Neural cell (in vitro differentiated cells): ENCODE results near the gene PIK3IP1. TPM values are rescaled to one million over a fixed set of nuclear protein-coding genes. Genes with fewer than 3 reads are reported as not detected.

Experiments
- H2AFZ ChIP-seq: fragments of 200-600, 300-800 bp; sonication (generic), shearing (Covaris generic); 2 replicates; pipeline ENCODE4 v1.6.0; 2014; ENCODE audit warnings: low read depth, mild to moderate bottlenecking, antibody characterized with exemption, low read length, moderate library complexity
- H3F3A ChIP-seq: fragments of 200-600 bp; shearing (Covaris generic); 2 replicates; pipeline ENCODE4 v1.6.1; 2016; ENCODE audit warnings: mild to moderate bottlenecking, moderate library complexity, mixed read lengths, antibody characterized with exemption, low read length; ENCODE audit not compliant: insufficient read depth, poor library complexity, severe bottlenecking
- H3K27ac ChIP-seq: fragments of 200-600, 300-800 bp; sonication (generic), shearing (Covaris generic); 2 replicates; pipeline ENCODE4 v1.5.1; 2014; ENCODE audit warnings: mild to moderate bottlenecking, low read length, moderate library complexity
- H3K27me3 ChIP-seq: fragments of 300-800, 200-600 bp; sonication (generic), shearing (Covaris generic); 2 replicates; pipeline ENCODE4 v1.6.0; 2014; ENCODE audit warnings: mild to moderate bottlenecking, low read depth, low read length, moderate library complexity; ENCODE audit not compliant: insufficient read depth
- H3K36me3 ChIP-seq: fragments of 300-800, 200-600 bp; sonication (generic), shearing (Covaris generic); 2 replicates; pipeline ENCODE4 v1.5.1; 2014; ENCODE audit warnings: mild to moderate bottlenecking, antibody characterized with exemption, low read length, moderate library complexity; ENCODE audit not compliant: insufficient read depth
- H3K4me2 ChIP-seq: fragments of 300-800, 200-600 bp; sonication (generic), shearing (Covaris generic); 2 replicates; pipeline ENCODE4 v1.6.0; 2014; ENCODE audit warnings: mild to moderate bottlenecking, low read length
- H3K4me3 ChIP-seq: fragments of 300-800, 200-600 bp; sonication (generic), shearing (Covaris generic); 2 replicates; pipeline ENCODE4 v1.5.1; 2014; ENCODE audit warnings: mild to moderate bottlenecking, low read length, moderate library complexity
- H3K79me2 ChIP-seq: fragments of 200-600 bp; shearing (Covaris generic); replicated peaks from 2 replicates; pipeline ENCODE4 v1.6.0; 2014; ENCODE audit warnings: mild to moderate bottlenecking, low read length, moderate library complexity; ENCODE audit not compliant: insufficient read depth
- H3K9ac ChIP-seq: fragments of 300-800, 200-600 bp; sonication (generic), shearing (Covaris generic); 2 replicates; pipeline ENCODE4 v1.6.1; 2016; ENCODE audit warnings: mild to moderate bottlenecking, low read length, mixed read lengths
- H3K9me2 ChIP-seq: fragments of 200-600 bp; shearing (Covaris generic); 2 replicates; pipeline ENCODE4 v1.6.1; 2016; ENCODE audit warnings: mild to moderate bottlenecking, low read length, mixed read lengths; ENCODE audit not compliant: insufficient read depth
- H3K9me3 ChIP-seq: fragments of 200-600, 300-800 bp; sonication (generic), shearing (Covaris generic); 2 replicates; pipeline ENCODE4 v1.6.1; 2016; ENCODE audit warnings: mild to moderate bottlenecking, mixed run types, low read length, moderate library complexity, mixed read lengths
- H4K20me1 ChIP-seq: fragments of 200-600 bp; shearing (Covaris generic); 2 replicates; pipeline ENCODE4 v1.6.1; 2016; ENCODE audit warnings: mild to moderate bottlenecking, mixed run types; ENCODE audit not compliant: insufficient read depth
- CTCF ChIP-seq: fragments of 450-650 bp; IDR thresholded peaks from 2 replicates; pipeline ENCODE4 v1.5.1; 2014; ENCODE audit warnings: antibody characterized with exemption, mild to moderate bottlenecking, moderate library complexity; ENCODE audit not compliant: poor library complexity, severe bottlenecking
- EP300 ChIP-seq: fragments of 450-650 bp; conservative IDR thresholded peaks from 2 replicates; pipeline ENCODE4 v1.6.1; 2014; ENCODE audit warnings: antibody characterized with exemption, mild to moderate bottlenecking, moderate library complexity; ENCODE audit not compliant: poor library complexity, severe bottlenecking
- EZH2 ChIP-seq: fragments of 200-600, 300-800 bp; shearing (Covaris generic), sonication (generic); IDR thresholded peaks from 2 replicates; pipeline ENCODE4 v1.6.1; 2014; ENCODE audit warnings: antibody characterized with exemption, low read length, borderline replicate concordance, mild to moderate bottlenecking; ENCODE audit not compliant: insufficient read depth, poor library complexity, severe bottlenecking
- MXI1 ChIP-seq: fragments of 450-650 bp; conservative IDR thresholded peaks from 2 replicates; pipeline ENCODE4 v1.6.1; 2014; ENCODE audit warnings: antibody characterized with exemption, mild to moderate bottlenecking; ENCODE audit not compliant: poor library complexity, severe bottlenecking
- POLR2AphosphoS5 ChIP-seq: IDR thresholded peaks from 2 replicates; pipeline ENCODE4 v1.6.1; 2012
- RAD21 ChIP-seq: fragments of 450-650 bp; conservative IDR thresholded peaks from 2 replicates; pipeline ENCODE4 v1.6.1; 2014; ENCODE audit warnings: antibody characterized with exemption, mild to moderate bottlenecking, moderate library complexity
- REST ChIP-seq: IDR thresholded peaks from 2 replicates; pipeline ENCODE4 v1.6.1; 2012; ENCODE audit warnings: borderline replicate concordance
- SMC3 ChIP-seq: fragments of 450-650 bp; conservative IDR thresholded peaks from 2 replicates; pipeline ENCODE4 v1.6.1; 2014; ENCODE audit warnings: antibody characterized with exemption, mild to moderate bottlenecking, moderate library complexity; ENCODE audit not compliant: poor library complexity
- TAF1 ChIP-seq: IDR thresholded peaks from 2 replicates; pipeline ENCODE4 v1.6.1; 2012; ENCODE audit warnings: low read depth
- polyA plus RNA-seq: library from polyadenylated mRNA; depleted of rRNA; stranded (reverse); fragments of >200 nt; gene quantifications from 2 replicates; pipeline ENCODE4 v1.2.3, GENCODE V29; 2014

PIK3IP1 gene
- polyA plus RNA-seq, 1 donor from 2014 or later: 32.0 TPM

GRCh38 chr22:31268281-31268680 is 24.0 kb downstream of the PIK3IP1 start:
- Histone ChIP-seq H3F3A (no peaks in the 10 kb centered on the region), H4K20me1 (no peaks in the 10 kb centered on the region), H3K27me3 (no peaks in the 10 kb centered on the region)

GRCh38 chr22:31263896-31264640 is 28.2 kb downstream of the PIK3IP1 start:
- H2AFZ ChIP-seq: no peak overlapping the region
- H3K27ac ChIP-seq: no peak overlapping the region
- peaks cover 8% of the 10 kb centered on the region for H3K36me3 ChIP-seq
- no peaks in the 10 kb centered on the region for H3K27me3 ChIP-seq
- no peak overlapping the region for H3K4me2 ChIP-seq
- H4K20me1 ChIP-seq: no peaks in the 10 kb centered on the region
- H3K9me3 ChIP-seq: no peaks in the 10 kb centered on the region
- H3K79me2 ChIP-seq: no peaks in the 10 kb centered on the region
- H3K9me2 ChIP-seq: no peaks in the 10 kb centered on the region
- H3K9ac ChIP-seq: no peak overlapping the region
- no peaks in the 10 kb centered on the region for H3F3A ChIP-seq
- no peak overlapping the region for H3K4me3 ChIP-seq
- no peak for TF ChIP-seq TAF1
- no peak for TF ChIP-seq EZH2
- no peak for TF ChIP-seq POLR2AphosphoS5
- TF ChIP-seq SMC3: no peak
- TF ChIP-seq RAD21: no peak
- no peak for TF ChIP-seq EP300
- no peak for TF ChIP-seq REST

More at GRCh38 chr22:31268281-31268680, 24.0 kb downstream of the PIK3IP1 start:
- no peak overlapping the region for H2AFZ ChIP-seq
- no peak overlapping the region for H3K4me3 ChIP-seq
- H3K79me2 ChIP-seq: no peaks in the 10 kb centered on the region
- H3K9me3 ChIP-seq: no peaks in the 10 kb centered on the region
- H3K27ac ChIP-seq: no peak overlapping the region
- no peak overlapping the region for H3K9ac ChIP-seq
- H3K9me2 ChIP-seq: no peaks in the 10 kb centered on the region
- no peaks in the 10 kb centered on the region for H3K36me3 ChIP-seq
- H3K4me2 ChIP-seq: no peak overlapping the region
- TF ChIP-seq RAD21 (no peak), SMC3 (no peak), MXI1 (no peak), EZH2 (no peak), REST (no peak), POLR2AphosphoS5 (no peak), EP300 (no peak), TAF1 (no peak), CTCF (no peak)
